CD4-positive, alpha-beta T cell treated with Interleukin-1 beta for 1 hour (primary cell): Measurements from ENCODE around the gene PLS3.

Source experiments
- DNase-seq, 2 donors: peaks; one replicate each; pipeline ENCODE4 v3.0.0-alpha.2; 2020 to 2022

Gene PLS3

GRCh38 chrX:115696939-115697338 is 136.0 kb downstream of the PLS3 start:
- DNase-seq, result no peak

DNA sequence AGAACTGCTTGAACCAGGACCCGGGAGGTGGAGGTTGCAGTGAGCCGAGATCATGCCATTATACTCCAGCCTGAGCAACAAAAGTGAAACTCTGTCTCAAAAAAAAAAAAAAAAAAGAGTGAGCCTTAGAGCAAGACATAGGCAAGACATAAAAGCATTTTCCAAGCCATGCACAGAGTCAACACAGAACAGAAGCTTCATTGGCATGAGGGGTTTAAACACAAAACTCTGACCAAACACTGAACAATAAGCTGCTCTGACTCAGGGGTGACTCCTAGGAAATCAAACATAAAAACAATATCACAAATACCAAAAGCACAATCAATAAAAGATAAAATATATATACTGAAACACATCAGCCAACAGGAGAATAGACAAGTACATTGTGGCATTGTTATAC is 136.8 kb downstream of the PLS3 start:
- DNase-seq, result no peak
